TTC549 (cell line): ENCODE data around the gene SLC35F1.

ENCODE experiments used
- FAIRE-seq: peaks from 2 replicates; lab custom pipeline; 2012; peaks lifted over from hg19 to GRCh38; lab: Jason Lieb, UNC

Gene SLC35F1

DNA sequence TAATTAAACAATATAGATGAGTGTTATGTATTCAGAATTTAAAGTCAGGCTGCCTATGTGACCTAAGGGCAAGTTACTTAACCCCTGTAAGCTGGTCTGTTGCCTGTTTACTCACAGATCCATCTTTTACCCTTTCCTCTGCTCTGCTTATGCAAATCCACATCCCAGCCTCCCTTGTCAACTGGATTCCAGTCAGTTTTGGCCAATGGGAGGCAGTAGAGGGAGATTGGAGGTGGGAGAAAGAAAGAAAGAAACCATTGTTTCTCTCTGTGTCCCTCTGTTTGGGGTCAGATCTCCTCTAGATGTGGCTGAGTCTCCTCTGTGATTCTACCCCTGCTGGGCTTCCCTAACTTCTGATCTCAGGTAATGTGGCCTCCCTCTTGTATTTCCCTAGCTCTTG, 374.2 kb downstream of the SLC35F1 start:
- FAIRE-seq: no peak

DNA sequence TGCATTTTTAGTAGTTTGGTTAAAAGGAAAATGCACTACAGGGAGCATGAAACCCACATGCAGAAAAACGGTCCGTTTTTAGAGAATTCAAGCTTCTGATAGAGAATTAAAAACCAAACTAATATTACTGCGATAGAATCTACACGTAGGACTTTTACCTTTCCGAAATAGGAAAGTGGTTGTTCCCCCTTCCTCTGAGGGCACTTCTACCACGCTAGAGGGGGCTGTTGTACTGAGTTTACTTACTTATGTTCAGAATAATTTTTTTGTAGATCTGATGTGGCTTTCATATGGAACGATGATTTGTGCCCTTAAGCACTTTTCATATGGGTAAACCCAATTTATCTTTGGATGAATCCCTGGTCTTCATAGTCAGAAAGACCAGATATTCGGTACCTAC, 376.7 kb downstream of the SLC35F1 start:
- FAIRE-seq: no peak

- FAIRE-seq: peak; percentile 64
Observed at GRCh38 chr6:118284736-118285360, 377.8 kb downstream of the SLC35F1 start.

DNA sequence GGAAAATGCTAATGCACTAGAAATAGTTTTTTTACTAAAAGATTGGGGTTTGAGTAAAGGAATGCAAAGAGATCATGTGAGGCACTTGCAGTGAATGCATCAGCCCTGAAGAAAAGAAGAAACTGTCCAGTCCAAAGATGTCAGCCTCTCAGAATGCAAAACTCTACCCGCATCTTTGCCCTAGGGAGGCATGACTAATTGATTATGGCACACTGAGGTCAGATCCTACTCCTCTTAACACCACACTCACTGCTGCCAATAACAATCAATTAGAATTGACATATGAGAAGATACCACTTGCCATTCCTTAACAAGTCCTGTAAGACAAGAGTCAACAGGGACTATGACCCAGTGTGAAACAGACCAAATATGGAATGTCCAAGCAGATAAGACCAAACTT, 378.7 kb downstream of the SLC35F1 start:
- FAIRE-seq: no peak

- no peak for FAIRE-seq
Observed at GRCh38 chr6:118288355-118289124, 381.5 kb downstream of the SLC35F1 start.

DNA sequence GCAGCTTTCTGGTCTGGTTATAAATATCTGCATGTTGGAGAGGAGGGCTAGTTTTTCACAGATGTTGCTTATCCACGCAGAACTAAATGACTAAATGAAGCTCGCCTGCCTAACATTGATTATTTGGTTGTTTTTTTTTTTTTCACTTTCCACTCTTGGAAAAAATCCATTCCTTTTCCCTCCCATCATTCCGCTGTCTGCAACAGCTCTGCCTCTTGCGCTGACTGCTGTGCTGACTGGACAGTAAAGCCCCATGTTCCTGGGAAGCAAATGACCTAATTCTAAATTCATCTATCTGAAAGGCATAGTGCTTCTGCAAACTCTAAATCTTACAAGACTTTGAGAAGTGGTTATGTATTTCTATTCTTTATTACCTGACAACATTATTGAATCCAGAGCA, 385.5 kb downstream of the SLC35F1 start:
- no peak for FAIRE-seq

DNA sequence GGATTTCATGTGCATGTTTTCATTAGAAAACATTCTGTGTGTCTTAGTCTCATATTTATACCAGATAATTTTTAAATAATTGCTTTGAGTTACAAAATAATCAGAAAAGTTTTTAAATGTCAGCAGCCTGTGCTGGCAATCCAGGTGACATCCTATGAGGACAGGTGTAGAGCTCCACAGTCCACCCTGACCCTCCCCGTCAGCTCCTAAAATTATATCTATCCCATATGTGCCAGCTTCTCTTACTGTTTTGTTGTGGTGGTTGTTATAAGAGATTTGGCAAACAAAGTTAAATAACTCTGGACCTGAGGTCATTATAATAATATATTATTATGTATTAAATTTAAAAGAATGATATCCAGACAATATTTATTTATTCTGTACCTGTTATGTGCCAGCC, 387.8 kb downstream of the SLC35F1 start:
- no peak for FAIRE-seq

GRCh38 chr6:118295336-118295735, 388.3 kb downstream of the SLC35F1 start:
- FAIRE-seq: no peak

GRCh38 chr6:118296129-118296901, 389.3 kb downstream of the SLC35F1 start:
- FAIRE-seq: no peak

DNA sequence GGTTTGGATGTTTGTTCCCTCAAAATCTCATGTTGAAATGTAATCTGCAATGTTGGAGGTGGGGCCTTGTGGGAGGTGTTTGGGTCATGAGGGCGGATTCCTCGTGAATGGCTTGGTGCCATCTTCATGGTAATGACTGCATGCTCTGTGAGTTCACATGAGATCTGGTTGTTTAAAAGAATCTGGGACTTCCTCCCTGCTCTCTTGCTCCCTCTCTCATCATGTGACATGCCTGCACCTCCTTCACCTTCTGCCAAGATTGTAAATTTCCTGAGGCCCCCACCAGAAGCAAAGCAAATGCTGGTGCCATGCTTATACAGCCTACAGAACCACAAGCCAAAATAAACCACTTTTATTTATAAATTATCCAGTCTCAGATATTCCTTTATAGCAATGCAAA, 390.8 kb downstream of the SLC35F1 start:
- no peak for FAIRE-seq

DNA sequence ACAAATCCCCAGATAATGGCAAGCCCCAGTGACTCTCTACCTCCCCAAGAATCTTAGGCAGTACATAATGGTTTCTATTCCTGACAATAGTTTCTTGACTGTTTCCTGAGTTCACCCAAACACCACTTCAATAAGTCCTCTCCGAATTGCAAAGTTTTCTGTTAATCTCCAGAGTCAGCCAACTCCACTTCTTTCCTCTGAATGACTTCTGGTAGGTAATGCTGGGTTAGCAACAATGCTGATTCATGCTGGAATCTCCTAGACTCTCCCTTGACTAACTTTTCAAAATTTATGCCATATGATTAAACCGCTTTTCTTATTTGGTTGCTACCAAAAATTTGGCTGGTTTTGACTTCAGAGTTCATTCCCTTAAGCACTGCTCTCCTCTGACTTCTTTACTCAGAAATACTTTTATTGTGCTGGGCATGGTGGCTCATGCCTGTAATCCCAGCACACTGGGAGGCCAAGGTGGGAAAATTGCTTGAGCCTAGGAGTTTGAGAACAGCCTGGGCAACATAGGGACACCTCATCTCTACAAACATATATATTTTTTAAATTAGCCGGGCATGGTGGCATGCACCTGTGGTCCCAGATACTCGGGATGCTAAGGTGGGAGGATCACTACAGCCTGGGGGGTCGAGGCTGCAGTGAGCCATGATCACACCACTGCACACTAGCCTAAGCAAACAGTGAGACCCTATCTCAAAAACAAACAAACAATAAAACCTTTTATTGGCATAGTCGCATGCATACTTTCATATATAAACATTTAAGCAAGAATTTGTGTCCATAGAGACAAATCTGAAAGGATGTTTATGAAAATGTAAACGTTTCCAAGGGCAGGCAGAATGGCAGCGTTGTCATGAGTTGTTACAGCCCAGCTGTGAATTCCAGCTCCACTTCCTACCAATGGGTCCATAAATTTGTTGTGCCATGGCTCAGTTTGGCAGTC, 391.7 kb downstream of the SLC35F1 start:
- FAIRE-seq: no peak

GRCh38 chr6:118299457-118299856, 392.4 kb downstream of the SLC35F1 start:
- FAIRE-seq: no peak

- FAIRE-seq: no peak
Observed at GRCh38 chr6:118304321-118304720, 397.3 kb downstream of the SLC35F1 start.

GRCh38 chr6:118305081-118305480, 398.0 kb downstream of the SLC35F1 start:
- no peak for FAIRE-seq

GRCh38 chr6:118306392-118307238, 399.6 kb downstream of the SLC35F1 start:
- FAIRE-seq: no peak

DNA sequence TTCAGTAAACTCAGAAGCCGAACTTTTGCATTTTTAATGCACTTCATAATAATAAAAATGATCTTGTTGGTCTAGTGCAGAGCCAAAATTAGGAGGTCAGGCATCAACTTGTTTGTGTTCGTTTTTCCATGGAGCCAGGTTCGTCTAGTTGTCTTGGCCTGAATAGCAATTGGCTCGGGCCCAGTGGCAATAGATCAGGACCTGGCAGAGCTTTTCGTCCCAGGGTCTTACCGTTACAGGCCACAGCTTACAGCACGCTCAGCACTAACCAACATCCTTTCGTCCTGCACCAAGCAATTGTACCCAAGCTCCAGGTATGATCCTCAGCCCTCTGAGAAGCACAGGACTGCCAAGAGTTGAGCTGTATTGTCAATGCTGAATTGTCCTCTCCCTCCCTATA, 400.5 kb downstream of the SLC35F1 start:
- no peak for FAIRE-seq

DNA sequence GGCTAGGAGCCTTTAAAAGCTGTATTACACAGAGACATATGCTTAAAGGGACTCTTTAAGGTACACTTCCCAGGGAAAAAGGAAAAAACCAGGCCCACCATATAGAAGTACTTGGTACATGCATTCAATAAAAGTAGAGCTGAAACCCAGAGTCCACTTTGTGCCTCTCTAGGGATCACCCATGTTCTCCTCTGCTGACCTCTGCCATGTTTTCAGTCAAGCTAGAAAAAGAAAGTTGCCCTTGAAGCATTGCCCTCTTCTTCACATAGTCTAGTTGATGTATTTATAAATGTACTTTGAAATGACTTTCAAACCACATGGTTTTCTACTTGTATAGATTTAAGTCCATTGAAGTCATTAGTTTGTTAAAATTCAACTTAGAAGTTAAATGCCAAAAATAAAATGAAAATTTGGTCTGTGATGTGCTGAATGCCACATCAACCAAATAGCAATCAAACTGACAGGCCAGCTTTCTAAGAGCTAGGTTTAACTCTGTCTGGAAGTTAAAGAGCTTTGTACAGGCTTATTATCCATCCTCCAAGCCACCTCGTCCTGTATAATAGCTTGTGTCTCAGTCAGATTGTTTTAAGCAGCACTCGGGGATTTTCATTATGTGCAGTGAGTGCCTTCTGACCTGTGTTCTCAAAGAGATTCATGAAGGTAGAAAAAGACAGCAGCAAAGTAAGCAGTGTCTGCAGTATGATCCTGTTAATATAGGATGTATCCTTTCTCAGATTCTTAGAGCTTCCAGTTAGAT, 402.5 kb downstream of the SLC35F1 start:
- FAIRE-seq: no peak

DNA sequence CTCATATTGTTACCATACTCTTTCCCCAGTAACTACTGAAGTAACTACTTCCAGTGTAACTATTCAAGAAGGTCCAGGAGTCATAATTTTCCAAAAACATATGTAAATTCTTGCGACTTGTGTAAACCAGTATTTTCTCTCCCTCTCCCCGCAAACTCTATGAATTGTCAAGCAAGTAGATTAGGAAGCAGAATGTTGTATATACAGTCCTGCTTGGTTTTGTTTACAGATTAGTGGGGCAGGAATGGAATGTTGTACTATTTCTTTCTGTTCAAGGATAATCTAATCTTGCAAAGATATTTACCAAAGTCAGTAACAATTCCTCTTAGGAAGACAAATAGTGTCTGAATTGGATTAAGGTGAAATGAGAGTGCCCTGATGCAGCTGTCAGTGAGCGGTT, 406.1 kb downstream of the SLC35F1 start:
- FAIRE-seq: no peak

- FAIRE-seq: no peak
Observed at GRCh38 chr6:118313762-118314161, 406.7 kb downstream of the SLC35F1 start.

DNA sequence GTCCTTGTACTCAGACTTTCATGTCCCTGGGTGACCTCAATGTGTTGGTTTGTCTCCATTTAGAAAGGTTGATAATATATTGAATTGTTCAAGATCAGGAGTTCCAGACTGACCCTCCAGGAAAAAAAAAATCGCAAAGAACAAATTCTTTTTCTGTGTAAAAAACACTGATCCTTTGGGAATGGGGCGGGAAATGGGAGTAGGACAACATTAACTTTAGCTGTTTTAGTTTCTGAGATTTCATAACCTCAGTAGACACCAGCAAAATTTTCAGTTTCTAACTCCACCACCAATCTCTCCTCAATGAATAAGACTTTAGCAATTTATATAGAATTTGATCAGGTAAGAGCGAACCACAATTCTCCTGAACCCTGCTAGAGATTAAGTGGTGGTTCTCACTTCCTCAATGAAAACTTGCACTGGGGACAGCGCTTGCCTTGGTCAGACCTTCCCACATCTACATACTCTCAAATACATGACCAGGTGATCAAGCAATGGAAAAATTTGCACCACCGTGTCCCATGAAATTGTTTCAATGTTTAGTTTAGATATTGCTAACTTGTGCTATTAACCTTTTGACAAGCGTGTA, 409.8 kb downstream of the SLC35F1 start:
- FAIRE-seq: no peak
